AG04450 (cell line): Measurements from ENCODE around the gene TUBB8. TPM values are rescaled to one million over a fixed set of nuclear protein-coding genes. Genes with fewer than 3 reads are reported as not detected.
"Not testable (repeated sequence)": the region's sequence is repeated elsewhere in the genome, so short reads cannot be mapped to it uniquely, and the experiment has no call there.

Source experiments
- CTCF ChIA-PET: fragments of 300-600, 350-600 bp; formaldehyde crosslinking; extraction: SDS; loops from one replicate; lab custom pipeline; 2022; ENCODE audit warnings: antibody characterized with exemption, inconsistent platforms; lab: Charles Lee
- POLR2A ChIA-PET: fragments of 350-600 bp; formaldehyde crosslinking; extraction: SDS; loops from one replicate; lab custom pipeline; 2021; ENCODE audit warnings: antibody characterized with exemption, inconsistent platforms; lab: Yijun Ruan, JAX
- DNase-seq: peaks from one replicate; pipeline ENCODE4 v3.0.0-alpha.2; 2011; ENCODE audit warnings: low read depth, low spot score
- H3K27ac ChIP-seq: one replicate; pipeline ENCODE4 v1.5.1; 2012; ENCODE audit warnings: low read depth, low read length, control low read depth
- H3K27me3 ChIP-seq: one replicate; pipeline ENCODE4 v1.6.0; 2012; ENCODE audit warnings: low read length; ENCODE audit not compliant: control insufficient read depth, insufficient read depth
- H3K4me3 ChIP-seq: 2 replicates; pipeline ENCODE4 v1.5.1; 2011; ENCODE audit warnings: mild to moderate bottlenecking, low read depth, low read length, control low read depth
- H3K9me3 ChIP-seq: 2 replicates; pipeline ENCODE4 v1.5.1; 2012; ENCODE audit warnings: low read length; ENCODE audit not compliant: control insufficient read depth, insufficient read depth
- polyA plus RNA-seq: library from polyadenylated mRNA; depleted of rRNA; stranded (reverse); fragments of >200 nt; gene quantifications from 2 replicates; pipeline ENCODE4 v1.2.3, GENCODE V29; 2011
- TF ChIP-seq, protein P1 (sequence below): IDR thresholded peaks from 2 replicates; pipeline ENCODE4 v1.5.1; 2011; ENCODE audit warnings: low read depth, low read length, control low read depth, inconsistent platforms

Gene TUBB8
- polyA plus RNA-seq, 1 experiment = not detected

DNA sequence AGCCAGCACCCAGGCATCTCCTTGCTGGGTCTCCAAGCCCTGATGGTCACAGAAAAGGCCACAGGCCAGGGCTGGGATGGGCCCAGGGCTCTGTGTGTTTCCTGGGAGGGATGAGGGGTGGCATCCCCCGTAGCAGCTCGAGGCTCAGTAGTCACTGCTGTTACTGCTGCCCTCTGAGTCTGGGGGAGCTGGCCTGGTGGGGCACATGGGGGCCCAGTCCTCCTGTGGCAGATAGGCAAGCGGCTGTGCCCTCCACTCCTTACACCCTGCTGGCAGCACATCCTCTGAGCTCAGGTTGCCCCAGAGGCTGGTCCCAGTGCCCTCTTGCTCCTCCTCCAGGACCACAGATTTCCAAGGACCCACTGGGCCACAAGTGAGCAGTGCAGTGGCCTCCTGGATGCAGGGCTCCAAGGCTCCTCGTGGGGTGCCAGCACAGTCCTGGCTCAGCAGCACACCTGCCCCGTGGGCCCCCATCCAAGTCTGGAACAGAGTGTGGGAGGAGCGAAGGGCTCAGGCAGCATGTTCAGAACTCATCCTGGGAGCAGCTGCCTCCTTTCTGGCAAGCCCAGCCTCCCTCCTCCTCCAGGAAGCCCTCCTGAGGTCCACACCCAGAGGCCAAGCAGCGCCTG lies 31.5 kb upstream of the TUBB8 start:
- H3K4me3 ChIP-seq = no peak overlapping the region
- peaks cover 9% of the 10 kb centered on the region for H3K27me3 ChIP-seq
- TF ChIP-seq, protein P1, sequence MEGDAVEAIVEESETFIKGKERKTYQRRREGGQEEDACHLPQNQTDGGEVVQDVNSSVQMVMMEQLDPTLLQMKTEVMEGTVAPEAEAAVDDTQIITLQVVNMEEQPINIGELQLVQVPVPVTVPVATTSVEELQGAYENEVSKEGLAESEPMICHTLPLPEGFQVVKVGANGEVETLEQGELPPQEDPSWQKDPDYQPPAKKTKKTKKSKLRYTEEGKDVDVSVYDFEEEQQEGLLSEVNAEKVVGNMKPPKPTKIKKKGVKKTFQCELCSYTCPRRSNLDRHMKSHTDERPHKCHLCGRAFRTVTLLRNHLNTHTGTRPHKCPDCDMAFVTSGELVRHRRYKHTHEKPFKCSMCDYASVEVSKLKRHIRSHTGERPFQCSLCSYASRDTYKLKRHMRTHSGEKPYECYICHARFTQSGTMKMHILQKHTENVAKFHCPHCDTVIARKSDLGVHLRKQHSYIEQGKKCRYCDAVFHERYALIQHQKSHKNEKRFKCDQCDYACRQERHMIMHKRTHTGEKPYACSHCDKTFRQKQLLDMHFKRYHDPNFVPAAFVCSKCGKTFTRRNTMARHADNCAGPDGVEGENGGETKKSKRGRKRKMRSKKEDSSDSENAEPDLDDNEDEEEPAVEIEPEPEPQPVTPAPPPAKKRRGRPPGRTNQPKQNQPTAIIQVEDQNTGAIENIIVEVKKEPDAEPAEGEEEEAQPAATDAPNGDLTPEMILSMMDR = no peak
- no peaks in the 10 kb centered on the region; the same call in 1 of the 2 replicates for H3K9me3 ChIP-seq
- CTCF ChIA-PET = no interaction called here
- POLR2A ChIA-PET = no interaction called here
- no peak for DNase-seq
- H3K27ac ChIP-seq = no peak overlapping the region

DNA sequence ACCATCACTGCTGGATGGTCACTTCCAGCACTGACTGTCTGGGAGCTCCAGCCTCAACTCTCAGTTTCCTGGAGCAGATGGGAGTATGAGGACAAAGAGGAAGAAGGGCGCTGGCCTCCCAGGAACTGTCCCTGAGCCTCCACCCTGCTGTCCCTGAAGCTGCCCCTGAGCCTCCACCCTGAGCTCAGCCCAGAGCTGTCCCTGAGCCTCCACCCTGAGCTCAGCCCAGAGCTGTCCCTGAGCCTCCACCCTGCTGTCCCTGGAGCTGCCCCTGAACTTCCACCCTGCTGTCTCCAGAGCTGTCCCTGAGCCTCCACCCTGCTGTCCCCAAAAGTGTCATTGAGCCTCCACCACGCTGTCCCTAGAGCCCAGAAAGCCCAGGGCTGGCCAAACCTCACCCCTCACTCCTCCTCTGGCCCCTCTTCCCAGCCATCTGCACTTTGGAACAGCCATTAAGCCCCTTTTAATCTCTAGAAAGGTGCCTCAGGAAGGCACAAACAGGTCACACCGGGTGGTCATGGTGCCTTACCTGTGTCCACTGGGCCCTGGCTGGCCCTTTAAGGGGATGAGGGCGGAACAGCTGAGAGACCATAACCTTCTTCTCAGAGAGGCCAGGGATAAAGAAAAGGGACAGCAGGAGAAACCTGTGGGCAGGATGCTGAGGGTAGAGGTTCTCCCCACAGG lies 30.6 kb upstream of the TUBB8 start:
- H3K27ac ChIP-seq = no peak overlapping the region
- TF ChIP-seq, protein P1 = no peak
- no peak for DNase-seq
- no peaks in the 10 kb centered on the region; the same call in 1 of the 2 replicates for H3K9me3 ChIP-seq
- H3K27me3 ChIP-seq = peaks cover 9% of the 10 kb centered on the region
- POLR2A ChIA-PET = no interaction called here
- CTCF ChIA-PET = no interaction called here
- no peak overlapping the region for H3K4me3 ChIP-seq

DNA sequence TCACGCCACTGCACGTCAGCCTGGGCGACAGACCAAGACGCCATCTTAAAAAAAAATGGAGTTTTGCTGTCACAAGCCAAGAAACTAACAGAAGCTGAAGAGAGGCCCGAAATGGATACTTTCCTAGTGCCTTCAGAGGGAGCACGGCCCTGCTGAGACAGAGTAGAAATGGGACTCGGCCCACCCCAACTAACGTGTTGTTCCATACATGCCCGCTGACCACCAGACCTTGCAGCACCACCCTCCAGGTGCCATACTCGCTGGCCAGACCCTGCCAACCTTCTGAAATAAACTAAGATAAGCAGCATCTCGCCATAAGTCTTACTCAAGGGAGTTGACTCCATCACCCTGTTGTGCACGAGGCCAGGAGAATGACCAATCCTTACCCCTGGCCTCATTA lies 29.5 kb upstream of the TUBB8 start:
- no peak overlapping the region for H3K4me3 ChIP-seq
- DNase-seq = no peak
- peaks cover 9% of the 10 kb centered on the region for H3K27me3 ChIP-seq
- POLR2A ChIA-PET = no interaction called here
- no peak overlapping the region for H3K27ac ChIP-seq
- TF ChIP-seq, protein P1 = no peak
- no peaks in the 10 kb centered on the region; the same call in 1 of the 2 replicates for H3K9me3 ChIP-seq
- CTCF ChIA-PET = no interaction called here

DNA sequence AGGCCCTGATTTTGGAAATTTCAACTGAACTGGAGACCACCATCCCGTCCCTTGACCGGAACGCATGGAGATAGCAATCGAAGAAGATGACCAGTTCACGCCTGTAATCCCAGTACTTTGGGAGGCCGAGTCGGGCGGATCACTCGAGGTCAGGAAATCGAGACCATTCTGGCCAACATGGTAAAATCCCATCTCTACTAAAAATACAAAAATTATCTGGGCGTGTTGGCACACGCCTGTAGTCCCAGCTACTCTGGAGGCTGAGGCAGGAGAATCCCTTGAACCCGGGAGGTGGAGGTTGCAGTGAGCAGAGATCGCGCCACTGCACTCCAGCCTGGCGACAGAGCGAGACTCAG lies 25.1 kb upstream of the TUBB8 start:
- DNase-seq, H3K9me3 ChIP-seq, H3K27ac ChIP-seq, H3K27me3 ChIP-seq, POLR2A ChIA-PET: not testable (repeated sequence)
- CTCF ChIA-PET = interaction anchor here (0.6 to 1.4 kb wide), 3 partner anchors 11 to 822 kb away, joined by 3 to 4 read pairs (median 3); no protein-coding TSS in a partner anchor
- H3K4me3 ChIP-seq = peak overlapping the region; percentile 62

DNA sequence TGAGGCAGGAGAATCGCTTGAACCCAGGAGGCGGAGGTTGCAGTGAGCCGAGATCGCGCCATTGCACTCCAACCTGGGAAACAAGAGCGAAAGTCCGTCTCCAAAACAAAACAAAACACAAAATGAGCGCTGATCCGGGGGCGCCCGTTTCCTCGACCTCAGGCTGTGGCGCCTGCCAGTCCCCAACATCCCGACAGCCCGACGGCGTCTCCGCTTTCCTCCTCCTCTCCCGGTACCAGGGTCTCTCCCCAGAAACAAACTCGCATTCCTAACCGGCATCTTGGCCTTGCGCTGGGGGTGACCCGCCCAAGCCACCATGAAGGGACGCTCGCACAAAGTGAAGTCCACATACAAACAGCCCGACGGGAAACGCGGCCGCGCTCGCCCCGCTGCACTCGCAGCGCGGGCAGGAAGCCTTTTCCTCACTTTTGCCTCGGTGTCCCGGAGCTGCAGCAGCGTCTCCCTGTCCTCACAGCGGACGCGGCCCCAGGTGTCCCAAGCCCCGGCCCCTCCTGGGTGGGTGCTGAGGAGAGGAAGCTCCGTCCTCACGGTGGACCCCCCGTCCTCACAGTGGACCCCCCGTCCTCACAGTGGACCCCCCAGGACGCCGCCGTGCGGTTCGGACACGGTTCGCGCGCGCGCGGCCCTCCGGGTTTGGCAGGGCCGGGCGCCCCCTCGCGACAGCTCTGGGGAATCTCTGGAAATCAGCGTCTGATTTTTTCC lies 24.6 kb upstream of the TUBB8 start:
- peak overlapping the region; percentile 62 for H3K4me3 ChIP-seq
- TF ChIP-seq, protein P1 = peak; percentile 73
- CTCF ChIA-PET = interaction anchor here (0.6 to 1.4 kb wide), 3 partner anchors 12 to 823 kb away, joined by 3 to 4 read pairs (median 3); no protein-coding TSS in a partner anchor
- H3K27ac ChIP-seq, H3K27me3 ChIP-seq, POLR2A ChIA-PET, H3K9me3 ChIP-seq, DNase-seq: not testable (repeated sequence)

DNA sequence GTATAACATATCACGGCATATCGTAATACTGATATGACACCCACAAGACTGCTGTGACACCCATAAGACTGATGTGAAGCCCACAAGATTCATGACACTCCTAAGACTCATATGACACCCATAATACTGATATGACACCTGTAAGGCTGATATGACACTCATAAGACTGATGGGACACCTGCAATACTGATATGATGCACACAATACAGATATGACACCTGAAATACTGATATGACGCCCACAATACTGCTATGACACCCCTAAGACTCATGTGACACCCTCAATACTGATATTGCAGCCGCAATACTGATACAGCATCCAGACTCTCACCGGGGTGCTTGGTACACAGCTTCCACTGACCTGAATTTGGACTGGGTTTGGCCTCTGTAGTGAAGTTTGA lies 19.1 kb upstream of the TUBB8 start:
- H3K27ac ChIP-seq, POLR2A ChIA-PET, H3K4me3 ChIP-seq, DNase-seq, H3K9me3 ChIP-seq, H3K27me3 ChIP-seq, CTCF ChIA-PET: not testable (repeated sequence)

DNA sequence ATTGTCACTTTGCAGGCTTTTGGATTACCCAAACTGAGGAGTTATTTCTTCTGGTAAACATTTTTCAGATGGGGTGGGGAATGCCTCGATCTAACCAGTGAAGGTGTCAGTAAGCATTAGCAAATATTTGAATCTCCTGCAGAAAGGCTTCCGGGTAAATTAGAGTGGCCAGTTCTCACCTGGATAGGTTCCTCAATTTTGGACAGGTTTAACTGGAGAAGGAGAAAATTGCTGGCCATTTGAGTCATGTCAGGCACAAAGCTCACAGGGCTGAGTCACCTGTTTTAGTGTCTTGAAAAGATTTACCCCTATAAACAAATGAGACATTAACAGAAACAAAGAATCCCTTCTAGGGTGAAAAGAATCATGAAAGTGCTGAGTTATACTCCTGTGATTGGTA lies 830 bp upstream of the TUBB8 start:
- H3K9me3 ChIP-seq, H3K27me3 ChIP-seq, DNase-seq, H3K4me3 ChIP-seq, CTCF ChIA-PET, H3K27ac ChIP-seq: not testable (repeated sequence)
- POLR2A ChIA-PET = interaction anchor here (0.6 kb wide), 1 partner anchor 22 kb away, joined by 3 read pairs; no protein-coding TSS in a partner anchor

DNA sequence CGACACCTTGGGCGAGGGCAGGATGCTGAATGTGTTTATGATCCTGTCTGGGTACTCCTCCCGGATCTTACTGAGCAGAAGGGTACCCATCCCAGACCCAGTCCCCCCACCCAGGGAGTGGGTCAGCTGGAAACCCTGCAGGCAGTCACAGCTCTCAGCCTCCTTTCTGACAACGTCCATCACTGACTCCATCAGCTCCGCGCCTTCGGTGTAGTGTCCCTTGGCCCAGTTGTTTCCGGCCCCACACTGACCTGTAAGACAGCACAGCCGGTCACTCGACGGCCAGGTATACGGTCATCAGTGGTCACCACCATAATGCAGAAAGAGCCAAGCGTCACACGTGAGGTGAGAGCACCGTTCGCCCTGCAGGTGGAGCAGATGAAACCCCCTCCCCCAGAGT lies 1.2 kb downstream of the TUBB8 start:
- H3K9me3 ChIP-seq, H3K27ac ChIP-seq, POLR2A ChIA-PET, H3K4me3 ChIP-seq, H3K27me3 ChIP-seq, DNase-seq, CTCF ChIA-PET: not testable (repeated sequence)
